OCI-LY7 (cell line): ENCODE data around the gene U2SURP. TPM values are rescaled to one million over a fixed set of nuclear protein-coding genes. Genes with fewer than 3 reads are reported as not detected.

Experiments used
- BruUV-seq: library from RNA; stranded (reverse); fragments of 400-500 nt; replicated peaks from 2 replicates; lab custom pipeline; 2021; lab: Mats Ljungman, UMichigan
- CTCF ChIA-PET: fragments of 300-600 bp; sonication (Branson Sonifier 250); formaldehyde crosslinking; loops from one replicate; lab custom pipeline; 2022; ENCODE audit warnings: antibody characterized with exemption; ENCODE audit not compliant: unreplicated experiment; lab: Charles Lee
- POLR2A ChIA-PET: fragments of 300-600 bp; sonication (Branson Sonifier 250); formaldehyde crosslinking; loops from one replicate; lab custom pipeline; 2022; ENCODE audit warnings: antibody characterized with exemption; lab: Charles Lee
- DNase-seq: peaks from one replicate; pipeline ENCODE4 v3.0.0-alpha.2; 2015; ENCODE audit warnings: low spot score
- H2AFZ ChIP-seq: fragments of 200-600 bp; sonication (generic), shearing (Covaris generic); 2 replicates; pipeline ENCODE4 v1.6.1; 2014; ENCODE audit warnings: mild to moderate bottlenecking, antibody characterized with exemption, low read length, moderate library complexity
- H3K27ac ChIP-seq: fragments of 200-600 bp; sonication (generic); 2 replicates; pipeline ENCODE4 v1.5.1; 2014; ENCODE audit warnings: mixed run types, low read depth, mild to moderate bottlenecking, moderate library complexity, low read length, inconsistent platforms; ENCODE audit not compliant: poor library complexity, severe bottlenecking
- H3K36me3 ChIP-seq: fragments of 200-600 bp; sonication (generic); 2 replicates; pipeline ENCODE4 v1.6.1; 2014; ENCODE audit warnings: mild to moderate bottlenecking, antibody characterized with exemption, low read length, moderate library complexity, mixed read lengths; ENCODE audit not compliant: insufficient read depth
- H3K4me1 ChIP-seq: fragments of 200-600 bp; sonication (generic); 2 replicates; pipeline ENCODE4 v1.5.1; 2014; ENCODE audit warnings: mild to moderate bottlenecking, low read length; ENCODE audit not compliant: insufficient read depth, poor library complexity, severe bottlenecking
- H3K4me2 ChIP-seq: fragments of 200-600 bp; sonication (generic); 2 replicates; pipeline ENCODE4 v1.6.1; 2014; ENCODE audit warnings: mild to moderate bottlenecking, low read length
- H3K4me3 ChIP-seq: fragments of 200-600 bp; sonication (generic); 2 replicates; pipeline ENCODE4 v1.5.1; 2014; ENCODE audit warnings: mild to moderate bottlenecking, low read depth, low read length; ENCODE audit not compliant: poor library complexity, severe bottlenecking
- H3K79me2 ChIP-seq: fragments of 200-600 bp; sonication (generic); 2 replicates; pipeline ENCODE4 v1.6.1; 2016; ENCODE audit warnings: low read depth, mild to moderate bottlenecking, low read length, moderate library complexity, mixed read lengths; ENCODE audit not compliant: insufficient read depth
- H3K9me2 ChIP-seq: fragments of 200-600 bp; sonication (generic); 2 replicates; pipeline ENCODE4 v1.6.1; 2016; ENCODE audit warnings: mild to moderate bottlenecking, low read length, mixed read lengths; ENCODE audit not compliant: insufficient read depth
- H3K9me3 ChIP-seq: fragments of 200-600 bp; sonication (generic); 2 replicates; pipeline ENCODE4 v1.6.1; 2014; ENCODE audit warnings: mild to moderate bottlenecking, mixed run types, low read length, mixed read lengths
- H4K20me1 ChIP-seq: fragments of 200-600 bp; sonication (generic); 2 replicates; pipeline ENCODE4 v1.6.1; 2014; ENCODE audit warnings: mild to moderate bottlenecking, antibody characterized with exemption, low read length, moderate library complexity, mixed read lengths; ENCODE audit not compliant: insufficient read depth
- EZH2phosphoT487 ChIP-seq: fragments of 200-600 bp; sonication (generic); IDR thresholded peaks from 2 replicates; pipeline ENCODE4 v1.6.1; 2018; ENCODE audit warnings: low read depth, borderline replicate concordance, mild to moderate bottlenecking, mixed run types, antibody characterized with exemption, low read length, moderate library complexity, mixed read lengths
- intact Hi-C: fragments of 100-400 bp; cut with micrococcal nuclease; formaldehyde crosslinking; loops from one replicate; pipeline ENCODE4 v1.10.0; 2022; ENCODE audit not compliant: unreplicated experiment
- total RNA-seq, 2 experiments: library from RNA; depleted of rRNA in 1 of 2; stranded (reverse); fragments of >200 nt in 1 of 2; shearing (Covaris generic) in 1 of 2; gene quantifications; 2 replicates each; pipeline ENCODE4 v1.2.3, GENCODE V29; 2014 to 2022
- TF ChIP-seq, protein P1 (sequence below): fragments of 200-600 bp; sonication (generic); conservative IDR thresholded peaks from 2 replicates; pipeline ENCODE4 v1.5.1; 2014; ENCODE audit warnings: mild to moderate bottlenecking, antibody characterized with exemption, low read length, moderate library complexity, mixed read lengths

U2SURP gene
- total RNA-seq, 2 experiments from 2014 or later: 108 to 185 TPM

- BruUV-seq: no TSS peak
- Histone ChIP-seq H3K79me2 (no peaks in the 10 kb centered on the region), H3K9me3 (0 out of 2 replicates have a peak, but pooled peaks cover 6% of the 10 kb centered on the region), H2AFZ (no peak overlapping the region), H3K9me2 (no peaks in the 10 kb centered on the region), H3K27ac (no peak overlapping the region), H3K36me3 (no peaks in the 10 kb centered on the region), H4K20me1 (no peaks in the 10 kb centered on the region), H3K4me1 (no peaks in the 10 kb centered on the region), H3K4me2 (no peak overlapping the region), H3K4me3 (no peak overlapping the region)
- DNase-seq: no peak
- intact Hi-C loops: no loop called here
- POLR2A ChIA-PET: interaction anchor here (0.5 kb wide), 1 partner anchor 78 kb away, joined by 3 read pairs; no protein-coding TSS in a partner anchor
- TF ChIP-seq, protein P1, sequence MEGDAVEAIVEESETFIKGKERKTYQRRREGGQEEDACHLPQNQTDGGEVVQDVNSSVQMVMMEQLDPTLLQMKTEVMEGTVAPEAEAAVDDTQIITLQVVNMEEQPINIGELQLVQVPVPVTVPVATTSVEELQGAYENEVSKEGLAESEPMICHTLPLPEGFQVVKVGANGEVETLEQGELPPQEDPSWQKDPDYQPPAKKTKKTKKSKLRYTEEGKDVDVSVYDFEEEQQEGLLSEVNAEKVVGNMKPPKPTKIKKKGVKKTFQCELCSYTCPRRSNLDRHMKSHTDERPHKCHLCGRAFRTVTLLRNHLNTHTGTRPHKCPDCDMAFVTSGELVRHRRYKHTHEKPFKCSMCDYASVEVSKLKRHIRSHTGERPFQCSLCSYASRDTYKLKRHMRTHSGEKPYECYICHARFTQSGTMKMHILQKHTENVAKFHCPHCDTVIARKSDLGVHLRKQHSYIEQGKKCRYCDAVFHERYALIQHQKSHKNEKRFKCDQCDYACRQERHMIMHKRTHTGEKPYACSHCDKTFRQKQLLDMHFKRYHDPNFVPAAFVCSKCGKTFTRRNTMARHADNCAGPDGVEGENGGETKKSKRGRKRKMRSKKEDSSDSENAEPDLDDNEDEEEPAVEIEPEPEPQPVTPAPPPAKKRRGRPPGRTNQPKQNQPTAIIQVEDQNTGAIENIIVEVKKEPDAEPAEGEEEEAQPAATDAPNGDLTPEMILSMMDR: no peak
- TF ChIP-seq EZH2phosphoT487: no peak
- CTCF ChIA-PET: no interaction called here
These were observed 98.3 kb downstream of the U2SURP start for GRCh38 chr3:143099690-143100089.

DNA sequence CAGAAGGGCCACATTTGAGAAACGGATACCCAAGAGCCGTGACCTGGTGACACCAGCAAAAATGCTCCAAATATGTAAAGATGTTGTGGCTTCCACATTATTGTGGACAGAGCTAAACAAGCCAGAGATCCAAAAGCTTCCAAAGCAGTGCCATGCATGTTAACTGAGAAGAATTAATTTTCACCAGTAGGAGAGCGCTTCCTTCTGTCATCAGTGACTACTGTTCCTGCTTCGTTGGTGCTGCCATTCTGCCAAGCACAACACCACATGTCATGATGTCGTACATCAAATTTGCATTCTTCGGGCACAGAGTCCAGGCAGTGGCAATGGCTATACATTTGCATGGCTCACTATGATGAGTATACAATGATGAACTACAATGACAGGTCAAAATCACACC, 99.1 kb downstream of the U2SURP start:
- Histone ChIP-seq H3K9me2 (no peaks in the 10 kb centered on the region), H3K4me1 (no peaks in the 10 kb centered on the region), H3K27ac (no peak overlapping the region), H3K4me2 (no peak overlapping the region), H4K20me1 (no peaks in the 10 kb centered on the region), H3K36me3 (no peaks in the 10 kb centered on the region), H3K9me3 (0 out of 2 replicates have a peak, but pooled peaks cover 10% of the 10 kb centered on the region), H3K79me2 (no peaks in the 10 kb centered on the region), H2AFZ (no peak overlapping the region), H3K4me3 (no peak overlapping the region)
- CTCF ChIA-PET: no interaction called here
- TF ChIP-seq, protein P1: no peak
- TF ChIP-seq EZH2phosphoT487: no peak
- no TSS peak for BruUV-seq
- POLR2A ChIA-PET: interaction anchor here (0.8 kb wide), 1 partner anchor 9 kb away, joined by 3 read pairs; no protein-coding TSS in a partner anchor
- intact Hi-C loops: no loop called here
- DNase-seq: no peak

- no peak for DNase-seq
- POLR2A ChIA-PET: no interaction called here
- no peak overlapping the region for H3K4me3 ChIP-seq
- CTCF ChIA-PET: no interaction called here
- H3K9me3 ChIP-seq: 0 out of 2 replicates have a peak, but pooled peaks cover 10% of the 10 kb centered on the region
- H3K36me3 ChIP-seq: no peaks in the 10 kb centered on the region
- no TSS peak for BruUV-seq
- H3K4me2 ChIP-seq: no peak overlapping the region
- H3K4me1 ChIP-seq: no peaks in the 10 kb centered on the region
- intact Hi-C loops: no loop called here
- no peaks in the 10 kb centered on the region for H3K79me2 ChIP-seq
- no peaks in the 10 kb centered on the region for H3K9me2 ChIP-seq
- TF ChIP-seq, protein P1: no peak
- TF ChIP-seq EZH2phosphoT487: no peak
- no peaks in the 10 kb centered on the region for H4K20me1 ChIP-seq
- no peak overlapping the region for H2AFZ ChIP-seq
- no peak overlapping the region for H3K27ac ChIP-seq
These were observed 100.5 kb downstream of the U2SURP start for GRCh38 chr3:143101792-143102381.
